ENCODE data around the gene FAM219A. TPM values are rescaled to one million over a fixed set of nuclear protein-coding genes. Genes with fewer than 3 reads are reported as not detected.

Gene FAM219A
- total RNA-seq, 3 donors from 2014 or later: 8.2 to 9.2 (median 9.0) TPM

DNA sequence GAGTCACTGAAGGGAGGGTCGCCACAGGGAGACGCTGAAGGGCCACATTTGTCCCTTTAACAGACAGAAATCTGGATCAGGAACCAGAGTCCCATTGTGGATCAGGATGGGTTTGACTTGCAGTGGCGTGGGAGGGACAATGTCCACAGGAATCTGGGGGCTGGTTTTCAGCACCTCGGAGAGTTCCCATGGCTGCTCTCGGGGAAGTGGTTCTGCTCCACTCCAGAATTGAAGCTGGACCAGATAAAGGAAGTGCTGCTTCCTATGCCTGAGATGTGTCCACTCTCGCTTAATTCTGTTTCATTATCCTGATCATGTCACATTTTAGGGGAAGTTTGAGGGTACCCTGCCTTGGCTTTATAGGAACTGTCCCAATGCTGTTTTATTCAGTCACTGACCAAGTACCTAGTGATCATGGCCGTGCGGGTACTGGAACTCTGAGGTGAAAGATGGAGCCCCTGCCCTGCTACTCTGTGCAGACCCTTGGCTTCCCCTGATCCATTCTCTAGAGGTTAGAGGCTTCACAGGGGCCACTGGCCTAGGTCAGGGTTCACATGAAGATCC is 35.7 kb upstream of the FAM219A start:
- no peak overlapping the region for H3K4me3 ChIP-seq
- TF ChIP-seq CTCF (IDR thresholded peaks at IDR 0.05): no peak
- no peak for TF ChIP-seq POLR2AphosphoS5 (IDR thresholded peaks at IDR 0.05)
- TF ChIP-seq POLR2A (IDR thresholded peaks at IDR 0.05): no peak
- H3K4me1 ChIP-seq: no peaks in the 10 kb centered on the region
- H3K9me3 ChIP-seq: no peaks in the 10 kb centered on the region
- no peaks in the 10 kb centered on the region for H3K27me3 ChIP-seq
- no peak overlapping the region for H3K27ac ChIP-seq
- DNase-seq (ENCODE audit: low spot score in 2 of 2): no peak
- H3K36me3 ChIP-seq: no peaks in the 10 kb centered on the region
- intact Hi-C loops (cut with DNase I; ENCODE audit: low total_unique reads): no loop called here

DNA sequence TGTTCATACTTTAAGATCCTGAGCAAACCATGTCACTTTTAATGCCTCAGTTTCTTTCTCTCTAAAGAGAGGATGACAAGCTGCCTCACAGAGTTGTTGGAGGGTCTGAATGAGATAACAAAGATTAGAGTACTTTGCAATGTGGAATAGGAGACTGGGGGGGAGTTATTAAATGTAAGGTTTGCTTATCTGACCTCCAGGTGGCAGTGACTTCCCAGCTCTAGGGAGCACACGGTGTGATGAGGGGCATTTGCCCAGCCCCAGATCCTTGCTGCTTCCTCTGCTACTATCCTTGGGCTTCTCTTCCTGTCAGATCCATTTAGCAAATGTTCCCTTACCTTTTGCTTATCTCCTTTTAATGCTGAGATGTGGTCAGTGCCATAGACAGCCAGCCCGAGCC is 33.7 kb upstream of the FAM219A start:
- no peak for DNase-seq (ENCODE audit: low spot score in 2 of 2)
- no peak for TF ChIP-seq CTCF (IDR thresholded peaks at IDR 0.05)
- TF ChIP-seq POLR2AphosphoS5 (IDR thresholded peaks at IDR 0.05): no peak
- TF ChIP-seq POLR2A (IDR thresholded peaks at IDR 0.05): no peak
- Histone ChIP-seq H3K36me3 (no peaks in the 10 kb centered on the region), H3K27me3 (no peaks in the 10 kb centered on the region), H3K4me3 (no peak overlapping the region), H3K27ac (no peak overlapping the region), H3K4me1 (no peaks in the 10 kb centered on the region), H3K9me3 (no peaks in the 10 kb centered on the region)
- intact Hi-C loops (cut with DNase I; ENCODE audit: low total_unique reads): no loop called here

DNA sequence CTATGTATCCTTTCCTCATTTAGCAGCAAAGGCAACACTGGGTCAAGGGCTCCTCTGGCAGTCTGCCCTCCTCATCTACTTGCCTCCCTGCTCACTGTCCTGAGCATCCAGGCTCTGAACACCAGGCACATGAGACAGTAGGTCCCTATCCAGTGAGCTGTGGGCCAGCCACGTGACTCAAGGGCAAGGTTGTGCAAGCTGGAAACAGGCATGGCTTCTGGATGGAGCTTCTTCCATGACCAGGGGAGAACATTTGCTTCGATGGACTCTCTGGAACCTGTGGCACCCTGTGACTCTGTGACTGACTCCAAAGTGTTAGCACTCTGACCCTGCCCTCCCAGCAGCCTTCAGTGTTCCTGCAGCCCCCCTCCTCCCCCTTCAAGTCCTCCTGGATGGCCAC is 33.2 kb upstream of the FAM219A start:
- intact Hi-C loops (cut with DNase I; ENCODE audit: low total_unique reads): no loop called here
- H3K36me3 ChIP-seq: no peaks in the 10 kb centered on the region
- no peaks in the 10 kb centered on the region for H3K27me3 ChIP-seq
- no peak for TF ChIP-seq POLR2AphosphoS5 (IDR thresholded peaks at IDR 0.05)
- TF ChIP-seq CTCF (IDR thresholded peaks at IDR 0.05): no peak
- no peak for TF ChIP-seq POLR2A (IDR thresholded peaks at IDR 0.05)
- no peaks in the 10 kb centered on the region for H3K4me1 ChIP-seq
- H3K9me3 ChIP-seq: no peaks in the 10 kb centered on the region
- DNase-seq (ENCODE audit: low spot score in 2 of 2): no peak
- H3K27ac ChIP-seq: no peak overlapping the region
- H3K4me3 ChIP-seq: no peak overlapping the region

DNA sequence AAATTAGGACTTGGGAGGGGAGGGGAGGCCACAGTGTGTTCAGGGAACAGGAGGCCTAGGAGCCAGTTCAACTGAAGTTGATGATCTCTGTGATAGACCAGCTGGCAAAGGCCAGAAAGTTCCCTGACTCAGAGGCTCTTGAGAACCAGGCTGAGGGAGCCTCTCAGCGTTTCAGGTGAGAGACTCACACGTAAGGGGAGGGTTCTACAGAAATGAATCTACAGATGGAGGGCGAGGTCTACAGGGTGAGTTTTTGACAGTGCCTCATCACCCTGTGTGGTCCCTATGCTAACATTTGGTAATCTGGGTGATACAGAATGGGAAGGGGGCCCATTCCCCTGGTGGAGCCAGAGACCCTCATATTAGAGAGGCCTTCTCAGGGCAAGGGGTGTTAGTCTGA is 32.4 kb upstream of the FAM219A start:
- Histone ChIP-seq H3K36me3 (no peaks in the 10 kb centered on the region), H3K4me1 (no peaks in the 10 kb centered on the region), H3K4me3 (no peak overlapping the region), H3K9me3 (no peaks in the 10 kb centered on the region), H3K27ac (no peak overlapping the region), H3K27me3 (no peaks in the 10 kb centered on the region)
- intact Hi-C loops (cut with DNase I; ENCODE audit: low total_unique reads): no loop called here
- TF ChIP-seq POLR2A (IDR thresholded peaks at IDR 0.05) (no peak), POLR2AphosphoS5 (IDR thresholded peaks at IDR 0.05) (no peak), CTCF (IDR thresholded peaks at IDR 0.05) (no peak)
- DNase-seq (ENCODE audit: low spot score in 2 of 2): no peak

DNA sequence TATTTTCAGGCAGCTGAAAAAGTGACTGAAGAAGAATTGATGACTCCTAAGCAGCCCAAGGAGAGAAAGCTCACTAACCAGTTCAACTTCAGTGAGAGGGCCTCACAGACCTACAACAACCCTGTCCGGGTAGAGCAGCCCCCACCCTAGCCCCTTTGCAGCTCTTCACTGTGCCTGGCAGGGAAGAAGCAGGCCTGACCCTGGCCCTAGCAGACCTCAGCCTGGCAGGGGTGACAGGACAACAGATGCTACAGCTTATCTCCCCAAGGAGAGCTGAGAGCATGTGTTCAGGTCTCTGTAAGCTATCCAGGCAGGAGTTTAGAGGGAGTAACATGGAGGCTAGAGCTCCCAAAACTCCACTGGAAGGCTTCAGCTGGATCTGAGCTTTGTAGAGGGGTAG is 32.0 kb upstream of the FAM219A start:
- TF ChIP-seq POLR2AphosphoS5 (IDR thresholded peaks at IDR 0.05) (no peak), CTCF (IDR thresholded peaks at IDR 0.05) (no peak), POLR2A (IDR thresholded peaks at IDR 0.05) (no peak)

More for the DNA sequence above, 32.0 kb upstream of the FAM219A start:
- Histone ChIP-seq H3K36me3 (no peaks in the 10 kb centered on the region), H3K4me1 (no peaks in the 10 kb centered on the region), H3K27ac (no peak overlapping the region), H3K27me3 (no peaks in the 10 kb centered on the region), H3K4me3 (no peak overlapping the region), H3K9me3 (no peaks in the 10 kb centered on the region)
- DNase-seq (ENCODE audit: low spot score in 2 of 2): no peak
- intact Hi-C loops (cut with DNase I; ENCODE audit: low total_unique reads): no loop called here

All from breast epithelium (tissue), 4 donors.